Neural progenitor cell (in vitro differentiated cells): ENCODE measurements around the gene SEPHS1. TPM values are rescaled to one million over a fixed set of nuclear protein-coding genes. Genes with fewer than 3 reads are reported as not detected.
"Not testable (repeated sequence)": the region's sequence is repeated elsewhere in the genome, so short reads cannot be mapped to it uniquely, and the experiment has no call there.

Source experiments
- DNase-seq: peaks from one replicate; pipeline ENCODE4 v3.0.0-alpha.2; 2016; ENCODE audit warnings: low spot score
- H2AFZ ChIP-seq: fragments of 200-600 bp; sonication (generic); replicated peaks from 2 replicates; pipeline ENCODE4 v1.6.1; 2016; ENCODE audit warnings: antibody characterized with exemption
- H3F3A ChIP-seq: fragments of 200-600 bp; sonication (generic); 2 replicates; pipeline ENCODE4 v1.6.1; 2016; ENCODE audit warnings: antibody characterized with exemption, low read depth
- H3K27ac ChIP-seq: fragments of 200-600 bp; sonication (generic); 2 replicates; pipeline ENCODE4 v1.5.1; 2016; ENCODE audit warnings: mild to moderate bottlenecking
- H3K27me3 ChIP-seq: fragments of 200-600 bp; sonication (generic); 2 replicates; pipeline ENCODE4 v1.6.1; 2016; ENCODE audit warnings: mild to moderate bottlenecking, moderate library complexity
- H3K36me3 ChIP-seq: fragments of 200-600 bp; sonication (generic); 2 replicates; pipeline ENCODE4 v1.5.1; 2016
- H3K4me1 ChIP-seq: fragments of 200-600 bp; sonication (generic); 2 replicates; pipeline ENCODE4 v1.6.1; 2016; ENCODE audit warnings: mixed run types
- H3K4me2 ChIP-seq: fragments of 200-600 bp; sonication (generic); 2 replicates; pipeline ENCODE4 v1.6.1; 2016
- H3K4me3 ChIP-seq: fragments of 200-600 bp; sonication (generic); 2 replicates; pipeline ENCODE4 v1.5.1; 2016
- H3K79me2 ChIP-seq: fragments of 200-600 bp; sonication (generic); 2 replicates; pipeline ENCODE4 v1.6.1; 2016; ENCODE audit warnings: low read depth
- H3K9ac ChIP-seq: fragments of 200-600 bp; sonication (generic); 2 replicates; pipeline ENCODE4 v1.6.1; 2016
- H3K9me3 ChIP-seq: fragments of 200-600 bp; sonication (generic); 2 replicates; pipeline ENCODE4 v1.5.1; 2016; ENCODE audit warnings: low read depth
- H4K20me1 ChIP-seq: fragments of 200-600 bp; sonication (generic); 2 replicates; pipeline ENCODE4 v1.6.1; 2016; ENCODE audit warnings: low read depth
- H3K27ac Mint-ChIP-seq: 3 replicates; pipeline ENCODE4 v1.8.0; 2021; ENCODE audit warnings: mixed read lengths
- H3K27me3 Mint-ChIP-seq: 2 replicates; pipeline ENCODE4 v1.8.0; 2022; ENCODE audit warnings: low read depth, mild to moderate bottlenecking, inconsistent platforms, moderate library complexity, mixed read lengths; ENCODE audit not compliant: insufficient read depth
- H3K36me3 Mint-ChIP-seq: 3 replicates; pipeline ENCODE4 v1.8.0; 2021; ENCODE audit warnings: mixed read lengths
- H3K4me1 Mint-ChIP-seq: 3 replicates; pipeline ENCODE4 v1.8.0; 2021; ENCODE audit warnings: mixed read lengths
- H3K4me3 Mint-ChIP-seq: 3 replicates; pipeline ENCODE4 v1.8.0; 2021; ENCODE audit warnings: mild to moderate bottlenecking, moderate library complexity, mixed read lengths
- H3K9me3 Mint-ChIP-seq: 3 replicates; pipeline ENCODE4 v1.8.0; 2020; ENCODE audit warnings: mixed read lengths
- EZH2 ChIP-seq: fragments of 200-600 bp; sonication (generic); IDR thresholded peaks from 2 replicates; pipeline ENCODE4 v1.6.1; 2017; ENCODE audit warnings: antibody characterized with exemption, mild to moderate bottlenecking, moderate library complexity
- EZH2phosphoT487 ChIP-seq: fragments of 200-600 bp; sonication (generic); IDR thresholded peaks from 2 replicates; pipeline ENCODE4 v1.6.1; 2017; ENCODE audit warnings: antibody characterized with exemption
- total RNA-seq: library from RNA; depleted of rRNA; stranded (reverse); fragments of >200 nt; gene quantifications from 2 replicates; pipeline ENCODE4 v1.2.3, GENCODE V29; 2015; ENCODE audit warnings: low replicate concordance
- TF ChIP-seq, protein P1 (sequence below): fragments of 200-600 bp; sonication (generic); IDR thresholded peaks from 2 replicates; pipeline ENCODE4 v1.5.1; 2017; ENCODE audit warnings: antibody characterized with exemption, mild to moderate bottlenecking

The SEPHS1 gene
- total RNA-seq, 1 donor from 2014 or later: 94.9 TPM

DNA sequence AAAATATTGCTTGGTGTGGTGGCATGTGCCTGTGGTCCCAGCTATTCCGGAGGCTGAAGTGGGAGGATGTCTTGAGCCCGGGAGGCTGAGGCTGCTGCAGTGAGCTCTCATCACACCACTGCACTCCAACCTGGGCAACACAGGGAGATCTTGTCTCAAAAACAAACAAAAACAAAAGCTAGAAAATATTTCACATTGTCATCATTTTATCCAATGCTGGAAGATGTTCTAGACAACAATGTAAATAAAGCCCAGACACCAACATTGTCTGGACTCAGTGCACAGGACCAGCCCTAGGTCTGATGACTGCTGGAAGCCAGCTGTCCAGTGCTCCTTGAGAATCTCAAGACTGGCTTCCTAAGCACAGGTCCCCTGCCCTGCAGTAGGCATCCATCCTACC, 13.5 kb downstream of the SEPHS1 start:
- Histone ChIP-seq H3K27ac (no peak overlapping the region), H4K20me1 (peaks cover 13% of the 10 kb centered on the region), H3K9me3 (no peaks in the 10 kb centered on the region), H2AFZ (no peak overlapping the region), H3K4me2 (no peak overlapping the region), H3K79me2 (peaks cover 34% of the 10 kb centered on the region), H3K9ac (no peak overlapping the region), H3F3A (peaks cover 7% of the 10 kb centered on the region), H3K4me1 (peaks cover 8% of the 10 kb centered on the region), H3K4me3 (no peak overlapping the region), H3K27me3 (no peaks in the 10 kb centered on the region), H3K36me3 (peaks cover 10% of the 10 kb centered on the region)
- Mint-ChIP-seq H3K27me3 (peaks cover 2% of the 10 kb centered on the region), H3K4me1 (peaks cover 5% of the 10 kb centered on the region), H3K27ac (no peak overlapping the region), H3K36me3 (peaks cover 35% of the 10 kb centered on the region), H3K9me3 (no peaks in the 10 kb centered on the region), H3K4me3 (no peak overlapping the region)
- TF ChIP-seq EZH2 (no peak), EZH2phosphoT487 (no peak)
- TF ChIP-seq, protein P1, sequence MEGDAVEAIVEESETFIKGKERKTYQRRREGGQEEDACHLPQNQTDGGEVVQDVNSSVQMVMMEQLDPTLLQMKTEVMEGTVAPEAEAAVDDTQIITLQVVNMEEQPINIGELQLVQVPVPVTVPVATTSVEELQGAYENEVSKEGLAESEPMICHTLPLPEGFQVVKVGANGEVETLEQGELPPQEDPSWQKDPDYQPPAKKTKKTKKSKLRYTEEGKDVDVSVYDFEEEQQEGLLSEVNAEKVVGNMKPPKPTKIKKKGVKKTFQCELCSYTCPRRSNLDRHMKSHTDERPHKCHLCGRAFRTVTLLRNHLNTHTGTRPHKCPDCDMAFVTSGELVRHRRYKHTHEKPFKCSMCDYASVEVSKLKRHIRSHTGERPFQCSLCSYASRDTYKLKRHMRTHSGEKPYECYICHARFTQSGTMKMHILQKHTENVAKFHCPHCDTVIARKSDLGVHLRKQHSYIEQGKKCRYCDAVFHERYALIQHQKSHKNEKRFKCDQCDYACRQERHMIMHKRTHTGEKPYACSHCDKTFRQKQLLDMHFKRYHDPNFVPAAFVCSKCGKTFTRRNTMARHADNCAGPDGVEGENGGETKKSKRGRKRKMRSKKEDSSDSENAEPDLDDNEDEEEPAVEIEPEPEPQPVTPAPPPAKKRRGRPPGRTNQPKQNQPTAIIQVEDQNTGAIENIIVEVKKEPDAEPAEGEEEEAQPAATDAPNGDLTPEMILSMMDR: no peak
- no peak for DNase-seq

DNA sequence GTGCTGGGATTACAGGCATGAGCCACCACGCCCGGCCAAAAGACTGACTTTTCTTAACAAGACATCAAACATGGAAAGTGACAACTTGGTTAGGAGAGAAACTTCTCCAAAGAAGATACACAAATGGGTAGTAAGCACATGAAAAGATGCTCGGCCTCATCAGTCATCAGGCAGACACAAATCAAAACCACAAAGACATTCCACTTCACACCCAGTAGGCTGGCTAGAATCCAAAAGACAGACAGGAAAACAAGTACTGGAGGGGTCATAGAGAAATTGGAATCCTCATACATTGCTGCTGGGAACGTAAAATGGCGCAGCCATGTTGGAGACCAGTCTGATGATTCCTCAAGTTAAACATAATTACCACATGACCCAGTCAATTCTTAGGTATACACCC, 16.4 kb downstream of the SEPHS1 start:
- TF ChIP-seq, protein P1: no peak
- TF ChIP-seq EZH2phosphoT487 (no peak), EZH2 (no peak)
- no peak overlapping the region for H3K9ac ChIP-seq
- peaks cover 45% of the 10 kb centered on the region for H3K36me3 Mint-ChIP-seq
- no peak overlapping the region for H3K4me2 ChIP-seq
- peaks cover under 1% of the 10 kb centered on the region for H4K20me1 ChIP-seq
- H3K36me3 ChIP-seq: peaks cover 10% of the 10 kb centered on the region
- H3K9me3 Mint-ChIP-seq: no peaks in the 10 kb centered on the region
- no peak overlapping the region for H3K27ac ChIP-seq
- H3K4me1 Mint-ChIP-seq: peaks cover 11% of the 10 kb centered on the region
- H3K9me3 ChIP-seq: no peaks in the 10 kb centered on the region
- no peaks in the 10 kb centered on the region for H3K27me3 ChIP-seq
- peaks cover 7% of the 10 kb centered on the region for H3F3A ChIP-seq
- no peak overlapping the region for H3K4me3 Mint-ChIP-seq
- no peak for DNase-seq
- no peak overlapping the region for H3K4me3 ChIP-seq
- H3K4me1 ChIP-seq: peaks cover 12% of the 10 kb centered on the region
- peaks cover 2% of the 10 kb centered on the region for H3K27me3 Mint-ChIP-seq
- no peak overlapping the region for H2AFZ ChIP-seq
- H3K27ac Mint-ChIP-seq: no peak overlapping the region
- peaks cover 8% of the 10 kb centered on the region for H3K79me2 ChIP-seq

DNA sequence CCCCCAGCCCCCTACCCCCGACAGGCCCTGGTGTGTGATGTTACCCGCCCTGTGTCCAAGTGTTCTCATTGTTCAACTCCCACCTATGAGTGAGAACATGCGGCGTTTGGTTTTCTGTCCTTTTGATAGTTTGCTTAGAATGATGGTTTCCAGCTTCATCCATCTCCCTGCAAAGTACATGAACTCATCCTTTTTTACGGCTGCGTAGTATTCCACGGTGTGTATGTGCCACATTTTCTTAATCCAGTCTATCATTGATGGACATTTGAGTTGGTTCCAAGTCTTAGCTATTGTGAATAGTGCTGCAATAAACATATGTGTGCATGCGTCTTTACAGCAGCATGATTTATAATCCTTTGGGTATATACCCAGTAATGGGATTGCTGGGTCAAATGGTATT, 17.1 kb downstream of the SEPHS1 start:
- Mint-ChIP-seq H3K4me1 (peaks cover 11% of the 10 kb centered on the region), H3K36me3 (peaks cover 49% of the 10 kb centered on the region)
- not testable (repeated sequence) for H3K9ac ChIP-seq, H3K4me2 ChIP-seq, H3K27me3 ChIP-seq, H3K27ac Mint-ChIP-seq, H4K20me1 ChIP-seq, H3F3A ChIP-seq, DNase-seq, H3K79me2 ChIP-seq, H3K27me3 Mint-ChIP-seq, H3K9me3 ChIP-seq, H2AFZ ChIP-seq, H3K27ac ChIP-seq, H3K9me3 Mint-ChIP-seq, H3K4me3 ChIP-seq, H3K4me3 Mint-ChIP-seq
- peaks cover 10% of the 10 kb centered on the region for H3K36me3 ChIP-seq
- H3K4me1 ChIP-seq: peaks cover 12% of the 10 kb centered on the region

DNA sequence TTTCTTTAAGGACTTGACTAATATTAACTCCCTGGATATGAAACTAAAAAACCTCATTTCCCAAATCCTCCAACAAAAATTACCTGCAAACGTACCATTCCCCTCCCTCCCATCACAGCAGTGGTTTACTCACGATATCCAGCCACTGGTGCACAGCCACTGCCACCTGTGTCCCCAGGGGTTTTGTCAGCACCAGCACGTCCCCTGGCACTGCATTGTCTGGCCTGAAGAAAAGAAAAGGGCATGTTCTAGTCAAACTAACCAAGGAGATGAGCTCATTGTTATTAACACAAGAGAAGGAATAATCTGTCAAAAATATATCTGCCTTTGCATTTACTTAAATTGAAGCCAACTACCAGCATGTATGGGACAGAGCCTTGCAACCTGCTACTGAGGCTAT, 18.5 kb downstream of the SEPHS1 start:
- Histone ChIP-seq H3K4me2 (no peak overlapping the region), H3K4me3 (no peak overlapping the region), H3K36me3 (peaks cover 13% of the 10 kb centered on the region), H3K27me3 (no peaks in the 10 kb centered on the region), H3K79me2 (no peaks in the 10 kb centered on the region), H3K9ac (no peak overlapping the region), H3K4me1 (peaks cover 12% of the 10 kb centered on the region), H2AFZ (no peak overlapping the region), H3K27ac (peak overlapping the region; percentile 70), H3K9me3 (no peaks in the 10 kb centered on the region), H4K20me1 (no peaks in the 10 kb centered on the region), H3F3A (peaks cover 7% of the 10 kb centered on the region)
- Mint-ChIP-seq H3K27me3 (peaks cover 2% of the 10 kb centered on the region), H3K4me1 (peaks cover 11% of the 10 kb centered on the region), H3K4me3 (no peak overlapping the region), H3K36me3 (peaks cover 58% of the 10 kb centered on the region), H3K9me3 (no peaks in the 10 kb centered on the region), H3K27ac (no peak overlapping the region)
- DNase-seq: no peak
- TF ChIP-seq, protein P1: no peak
- TF ChIP-seq EZH2 (no peak), EZH2phosphoT487 (no peak)
